GM23248 (cell line): ENCODE measurements around the gene THAP3.

Experiments used
- EZH2 ChIP-seq: fragments of 200-600 bp; sonication (generic); IDR thresholded peaks from 2 replicates; pipeline ENCODE4 v1.6.1; 2018; ENCODE audit warnings: antibody characterized with exemption, mild to moderate bottlenecking; ENCODE audit not compliant: insufficient read depth, poor library complexity, severe bottlenecking
- EZH2phosphoT487 ChIP-seq: fragments of 200-600 bp; sonication (generic); IDR thresholded peaks from 2 replicates; pipeline ENCODE4 v1.6.1; 2018; ENCODE audit warnings: antibody characterized with exemption, moderate library complexity, mild to moderate bottlenecking, low read depth; ENCODE audit not compliant: insufficient read depth

GRCh38 chr1:6588128-6588892, 36.4 kb upstream of the THAP3 start:
- TF ChIP-seq EZH2 (no peak), EZH2phosphoT487 (no peak)
